ENCODE results near the gene CAMSAP1. TPM values are rescaled to one million over a fixed set of nuclear protein-coding genes. Genes with fewer than 3 reads are reported as not detected.

CAMSAP1 gene
- total RNA-seq, 1 experiment from 2014 or later: 24.8 TPM

- Histone ChIP-seq H3K27me3 (ENCODE audit: control insufficient read depth, insufficient read depth, low read length) (no peaks in the 10 kb centered on the region), H3K27ac (ENCODE audit: low read length) (no peak overlapping the region), H3K36me3 (ENCODE audit: control insufficient read depth, insufficient read depth, low read length) (no peaks in the 10 kb centered on the region), H3K4me3 (ENCODE audit: low read depth in 2 of 2, low read length in 2 of 2) (no peak overlapping the region), H3K9me3 (ENCODE audit: control insufficient read depth, insufficient read depth, low read depth, low read length) (no peaks in the 10 kb centered on the region), H3K4me1 (ENCODE audit: control insufficient read depth, insufficient read depth, low read length) (no peaks in the 10 kb centered on the region)
- DNase-seq (ENCODE audit: low read depth, low spot score) (no peak), ATAC-seq (no peak)
- in situ Hi-C loops (cut with HindIII; ENCODE audit: low pct_unique_long_range_greater_than_20kb, low sequenced_read_pairs) (no loop called here), intact Hi-C loops (cut with micrococcal nuclease; ENCODE audit: unreplicated experiment) (no loop called here)
- ChIA-PET POLR2A (no interaction called here), CTCF (no interaction called here)
- TF ChIP-seq POLR2AphosphoS5 (IDR thresholded peaks at IDR 0.05; ENCODE audit: low read depth, low read length) (no peak), SIN3A (IDR thresholded peaks at IDR 0.05; ENCODE audit: borderline replicate concordance, insufficient read depth, low read depth, low read length) (no peak), TCF7L2 (IDR thresholded peaks at IDR 0.05; ENCODE audit: low read depth, low read length) (no peak), CTCF (IDR thresholded peaks at IDR 0.05) (no peak)
- TF ChIP-seq, protein P1, sequence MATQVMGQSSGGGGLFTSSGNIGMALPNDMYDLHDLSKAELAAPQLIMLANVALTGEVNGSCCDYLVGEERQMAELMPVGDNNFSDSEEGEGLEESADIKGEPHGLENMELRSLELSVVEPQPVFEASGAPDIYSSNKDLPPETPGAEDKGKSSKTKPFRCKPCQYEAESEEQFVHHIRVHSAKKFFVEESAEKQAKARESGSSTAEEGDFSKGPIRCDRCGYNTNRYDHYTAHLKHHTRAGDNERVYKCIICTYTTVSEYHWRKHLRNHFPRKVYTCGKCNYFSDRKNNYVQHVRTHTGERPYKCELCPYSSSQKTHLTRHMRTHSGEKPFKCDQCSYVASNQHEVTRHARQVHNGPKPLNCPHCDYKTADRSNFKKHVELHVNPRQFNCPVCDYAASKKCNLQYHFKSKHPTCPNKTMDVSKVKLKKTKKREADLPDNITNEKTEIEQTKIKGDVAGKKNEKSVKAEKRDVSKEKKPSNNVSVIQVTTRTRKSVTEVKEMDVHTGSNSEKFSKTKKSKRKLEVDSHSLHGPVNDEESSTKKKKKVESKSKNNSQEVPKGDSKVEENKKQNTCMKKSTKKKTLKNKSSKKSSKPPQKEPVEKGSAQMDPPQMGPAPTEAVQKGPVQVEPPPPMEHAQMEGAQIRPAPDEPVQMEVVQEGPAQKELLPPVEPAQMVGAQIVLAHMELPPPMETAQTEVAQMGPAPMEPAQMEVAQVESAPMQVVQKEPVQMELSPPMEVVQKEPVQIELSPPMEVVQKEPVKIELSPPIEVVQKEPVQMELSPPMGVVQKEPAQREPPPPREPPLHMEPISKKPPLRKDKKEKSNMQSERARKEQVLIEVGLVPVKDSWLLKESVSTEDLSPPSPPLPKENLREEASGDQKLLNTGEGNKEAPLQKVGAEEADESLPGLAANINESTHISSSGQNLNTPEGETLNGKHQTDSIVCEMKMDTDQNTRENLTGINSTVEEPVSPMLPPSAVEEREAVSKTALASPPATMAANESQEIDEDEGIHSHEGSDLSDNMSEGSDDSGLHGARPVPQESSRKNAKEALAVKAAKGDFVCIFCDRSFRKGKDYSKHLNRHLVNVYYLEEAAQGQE (IDR thresholded peaks at IDR 0.05; ENCODE audit: insufficient read depth in 1 of 2, low read depth in 2 of 2, low read length in 1 of 2): no peak
- no TSS peak for BruUV-seq (replicated peaks)
Measured at GRCh38 chr9:135790356-135790755, 117.0 kb downstream of the CAMSAP1 start.

DNA sequence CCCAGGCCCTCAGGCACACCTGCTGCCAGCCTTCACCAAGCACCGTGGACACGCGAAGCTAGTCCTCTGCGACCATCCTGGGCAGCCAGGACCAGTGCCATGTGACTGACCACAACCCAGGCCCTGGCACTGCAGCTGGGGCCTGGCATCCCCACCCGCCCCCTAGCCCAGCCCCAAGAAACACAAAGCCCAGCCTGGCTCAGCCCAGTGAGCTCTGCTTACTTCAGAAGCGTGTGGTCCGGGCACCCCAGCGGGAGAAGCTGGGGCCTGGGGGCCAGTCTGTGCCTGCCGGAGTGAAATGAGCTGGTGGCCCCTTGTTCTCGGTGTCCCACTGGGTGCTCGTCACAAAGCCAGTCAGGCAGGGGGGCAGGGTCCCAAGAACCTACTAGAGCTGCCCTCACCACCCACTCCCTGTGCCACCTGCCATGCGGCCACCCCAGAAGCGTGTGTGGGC, 117.5 kb downstream of the CAMSAP1 start:
- H3K27me3 ChIP-seq (ENCODE audit: control insufficient read depth, insufficient read depth, low read length): no peaks in the 10 kb centered on the region
- POLR2A ChIA-PET: no interaction called here

More for the DNA sequence above, 117.5 kb downstream of the CAMSAP1 start:
- Histone ChIP-seq H3K4me3 (ENCODE audit: low read depth in 2 of 2, low read length in 2 of 2) (no peak overlapping the region), H3K27ac (ENCODE audit: low read length) (no peak overlapping the region), H3K36me3 (ENCODE audit: control insufficient read depth, insufficient read depth, low read length) (no peaks in the 10 kb centered on the region), H3K9me3 (ENCODE audit: control insufficient read depth, insufficient read depth, low read depth, low read length) (no peaks in the 10 kb centered on the region), H3K4me1 (ENCODE audit: control insufficient read depth, insufficient read depth, low read length) (no peaks in the 10 kb centered on the region)
- BruUV-seq (replicated peaks): no TSS peak
- in situ Hi-C loops (cut with HindIII; ENCODE audit: low pct_unique_long_range_greater_than_20kb, low sequenced_read_pairs): no loop called here
- intact Hi-C loops (cut with micrococcal nuclease; ENCODE audit: unreplicated experiment): no loop called here
- TF ChIP-seq CTCF (IDR thresholded peaks at IDR 0.05) (no peak), POLR2AphosphoS5 (IDR thresholded peaks at IDR 0.05; ENCODE audit: low read depth, low read length) (no peak)
- TF ChIP-seq, protein P1 (IDR thresholded peaks at IDR 0.05; ENCODE audit: insufficient read depth in 1 of 2, low read depth in 2 of 2, low read length in 1 of 2): no peak
- DNase-seq (ENCODE audit: low read depth, low spot score): no peak
- CTCF ChIA-PET: interaction anchor here (0.6 kb wide), 1 partner anchor 452 kb away, joined by 3 read pairs; no protein-coding TSS in a partner anchor
- no peak for ATAC-seq
